SK-N-MC (cell line): ENCODE measurements around the gene DEFB127.
"Not testable (repeated sequence)": the region's sequence is repeated elsewhere in the genome, so short reads cannot be mapped to it uniquely, and the experiment has no call there.

Experiments used
- DNase-seq: peaks from one replicate; pipeline ENCODE4 v3.0.0-alpha.2; 2011; ENCODE audit warnings: low read depth, low spot score
- H3K27ac ChIP-seq: fragments of 200-600 bp; sonication (generic); 2 replicates; pipeline ENCODE4 v1.5.1; 2016; ENCODE audit warnings: mixed run types
- H3K36me3 ChIP-seq: fragments of 200-600 bp; sonication (generic); 2 replicates; pipeline ENCODE4 v1.6.1; 2017; ENCODE audit warnings: antibody characterized with exemption, low read length, mixed read lengths; ENCODE audit not compliant: insufficient read depth
- H3K4me3 ChIP-seq: fragments of 200-600 bp; sonication (generic); 2 replicates; pipeline ENCODE4 v1.5.1; 2016
- H3K9ac ChIP-seq: fragments of 200-600 bp; sonication (generic); 2 replicates; pipeline ENCODE4 v1.8.0; 2017; ENCODE audit warnings: mixed run types, mixed read lengths; ENCODE audit not compliant: insufficient read length
- H3K9me3 ChIP-seq: fragments of 200-600 bp; sonication (generic); 2 replicates; pipeline ENCODE4 v1.6.1; 2017; ENCODE audit warnings: low read depth, mild to moderate bottlenecking, antibody characterized with exemption, low read length, moderate library complexity, mixed read lengths
- EZH2 ChIP-seq: fragments of 200-600 bp; sonication (generic); IDR thresholded peaks from one replicate; pipeline ENCODE4 v1.6.1; 2017; ENCODE audit warnings: antibody characterized with exemption
- FOXP2 ChIP-seq: optimal IDR thresholded peaks from 2 replicates; pipeline ENCODE3; 2011; ENCODE audit warnings: mild to moderate bottlenecking, moderate library complexity; ENCODE audit not compliant: insufficient read depth; ENCODE audit errors: extremely low read length, control extremely low read depth
- POLR2AphosphoS5 ChIP-seq: IDR thresholded peaks from 2 replicates; pipeline ENCODE4 v1.6.1; 2012; ENCODE audit warnings: mild to moderate bottlenecking, low read depth, low read length, borderline replicate concordance

Gene DEFB127

GRCh38 chr20:157154-157553 lies at the start of gene DEFB127:
Gene DEFB127 (plus strand): TSS chr20:157454. CDS start chr20:157545, 91 bp downstream.
- Histone ChIP-seq H3K27ac (no peak within 1 kb of the TSS), H3K9ac (no peak within 1 kb of the TSS), H3K36me3 (no peaks in the 10 kb centered on the region), H3K4me3 (no peak within 1 kb of the TSS), H3K9me3 (no peaks in the 10 kb centered on the region)
- no peak for DNase-seq
- TF ChIP-seq EZH2 (no peak), FOXP2 (no peak), POLR2AphosphoS5 (no peak)

GRCh38 chr20:112396-112795 lies 44.9 kb upstream of the DEFB127 start:
- H3K4me3 ChIP-seq: no peak overlapping the region
- H3K36me3 ChIP-seq: no peaks in the 10 kb centered on the region
- no peak overlapping the region for H3K27ac ChIP-seq
- no peaks in the 10 kb centered on the region for H3K9me3 ChIP-seq
- no peak for DNase-seq
- H3K9ac ChIP-seq: no peak overlapping the region
- TF ChIP-seq POLR2AphosphoS5: no peak
- no peak for TF ChIP-seq FOXP2
- no peak for TF ChIP-seq EZH2

- DNase-seq: no peak
- TF ChIP-seq FOXP2 (no peak), POLR2AphosphoS5 (no peak), EZH2 (no peak)
- H3K4me3 ChIP-seq: no peak overlapping the region
Observed at GRCh38 chr20:117518-117917, 39.7 kb upstream of the DEFB127 start.

GRCh38 chr20:129786-130323 lies 27.4 kb upstream of the DEFB127 start:
- not testable (repeated sequence) for H3K9ac ChIP-seq, H3K36me3 ChIP-seq, DNase-seq, H3K4me3 ChIP-seq, H3K27ac ChIP-seq, H3K9me3 ChIP-seq

More at GRCh38 chr20:117518-117917, 39.7 kb upstream of the DEFB127 start:
- H3K27ac ChIP-seq: no peak overlapping the region
- no peak overlapping the region for H3K9ac ChIP-seq
- no peaks in the 10 kb centered on the region for H3K36me3 ChIP-seq
- H3K9me3 ChIP-seq: no peaks in the 10 kb centered on the region

GRCh38 chr20:137668-138490 lies 19.4 kb upstream of the DEFB127 start:
- Histone ChIP-seq H3K9me3 (no peaks in the 10 kb centered on the region), H3K9ac (no peak overlapping the region), H3K27ac (no peak overlapping the region), H3K4me3 (no peak overlapping the region), H3K36me3 (no peaks in the 10 kb centered on the region)
- TF ChIP-seq POLR2AphosphoS5 (no peak), FOXP2 (no peak), EZH2 (no peak)
- DNase-seq: no peak

- Histone ChIP-seq H3K9me3 (no peaks in the 10 kb centered on the region), H3K9ac (no peak within 1 kb of the TSS), H3K36me3 (no peaks in the 10 kb centered on the region), H3K4me3 (no peak within 1 kb of the TSS), H3K27ac (no peak within 1 kb of the TSS)
- no peak for TF ChIP-seq POLR2AphosphoS5
- TF ChIP-seq EZH2: no peak
- TF ChIP-seq FOXP2: no peak
- no peak for DNase-seq
Observed at GRCh38 chr20:142290-142689, 15.0 kb upstream of the DEFB127 start, which contains the start of gene DEFB126. Gene DEFB126 (plus strand): TSS chr20:142590. CDS start chr20:142629, 39 bp downstream.

GRCh38 chr20:145877-146276 lies 11.4 kb upstream of the DEFB127 start:
- TF ChIP-seq FOXP2 (no peak), EZH2 (no peak), POLR2AphosphoS5 (no peak)
- H3K4me3 ChIP-seq: no peak overlapping the region
- DNase-seq: no peak

GRCh38 chr20:152131-152530 lies 5.1 kb upstream of the DEFB127 start:
- TF ChIP-seq POLR2AphosphoS5 (no peak), EZH2 (no peak), FOXP2 (no peak)
- no peaks in the 10 kb centered on the region for H3K36me3 ChIP-seq
- no peak overlapping the region for H3K9ac ChIP-seq
- no peak overlapping the region for H3K27ac ChIP-seq
- no peak overlapping the region for H3K4me3 ChIP-seq
- no peak for DNase-seq
- H3K9me3 ChIP-seq: no peaks in the 10 kb centered on the region

More at GRCh38 chr20:145877-146276, 11.4 kb upstream of the DEFB127 start:
- no peak overlapping the region for H3K27ac ChIP-seq
- no peak overlapping the region for H3K9ac ChIP-seq
- no peaks in the 10 kb centered on the region for H3K36me3 ChIP-seq
- H3K9me3 ChIP-seq: no peaks in the 10 kb centered on the region
